Measurements from ENCODE around the gene C9orf43. TPM values are rescaled to one million over a fixed set of nuclear protein-coding genes. Genes with fewer than 3 reads are reported as not detected.

C9orf43 gene
- total RNA-seq, 4 donors from 2014 or later, result 0.59 to 1.3 TPM; not detected in 2

DNA sequence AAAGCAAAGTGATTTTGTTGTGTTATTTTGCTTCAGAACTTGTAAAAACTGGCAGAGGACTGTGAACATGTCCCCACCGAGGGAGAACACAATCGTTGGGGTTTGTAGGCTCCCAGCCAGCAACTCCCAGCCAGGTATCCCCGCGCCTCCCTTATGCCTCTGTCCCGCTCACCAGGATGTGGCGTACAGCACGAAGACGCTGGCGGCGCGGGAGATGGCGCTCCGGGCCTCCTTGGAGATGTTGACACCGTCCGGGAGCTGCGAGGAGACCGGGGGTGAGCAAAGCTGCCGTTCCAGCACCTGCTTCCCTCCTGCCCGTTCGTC is 702 bp upstream of the C9orf43 start:
- Histone ChIP-seq H3K4me3 (peak overlapping the region; percentile 56 to 97 (median 78)), H3K27me3 (no peaks in the 10 kb centered on the region), H3K9me3 (no peaks in the 10 kb centered on the region), H3K27ac (peak overlapping the region; percentile 88 to 99 (median 93)), H3K4me1 (peaks cover 0 to 36% (median 12%) of the 10 kb centered on the region in 4 donors), H3K36me3 (peaks cover 0 to 26% (median 0%) of the 10 kb centered on the region in 3 donors)
- no peak for DNase-seq (ENCODE audit: low spot score in 2 of 2)
- no peak for TF ChIP-seq EP300 (IDR thresholded peaks at IDR 0.05)
- TF ChIP-seq POLR2A (IDR thresholded peaks at IDR 0.05), result no peak
- TF ChIP-seq, protein P1, sequence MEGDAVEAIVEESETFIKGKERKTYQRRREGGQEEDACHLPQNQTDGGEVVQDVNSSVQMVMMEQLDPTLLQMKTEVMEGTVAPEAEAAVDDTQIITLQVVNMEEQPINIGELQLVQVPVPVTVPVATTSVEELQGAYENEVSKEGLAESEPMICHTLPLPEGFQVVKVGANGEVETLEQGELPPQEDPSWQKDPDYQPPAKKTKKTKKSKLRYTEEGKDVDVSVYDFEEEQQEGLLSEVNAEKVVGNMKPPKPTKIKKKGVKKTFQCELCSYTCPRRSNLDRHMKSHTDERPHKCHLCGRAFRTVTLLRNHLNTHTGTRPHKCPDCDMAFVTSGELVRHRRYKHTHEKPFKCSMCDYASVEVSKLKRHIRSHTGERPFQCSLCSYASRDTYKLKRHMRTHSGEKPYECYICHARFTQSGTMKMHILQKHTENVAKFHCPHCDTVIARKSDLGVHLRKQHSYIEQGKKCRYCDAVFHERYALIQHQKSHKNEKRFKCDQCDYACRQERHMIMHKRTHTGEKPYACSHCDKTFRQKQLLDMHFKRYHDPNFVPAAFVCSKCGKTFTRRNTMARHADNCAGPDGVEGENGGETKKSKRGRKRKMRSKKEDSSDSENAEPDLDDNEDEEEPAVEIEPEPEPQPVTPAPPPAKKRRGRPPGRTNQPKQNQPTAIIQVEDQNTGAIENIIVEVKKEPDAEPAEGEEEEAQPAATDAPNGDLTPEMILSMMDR (IDR thresholded peaks at IDR 0.05), result no peak
- WGBS, 2 donors, result 0 to 1% methylated on average over 15 to 20 of the region's 20 CpGs

DNA sequence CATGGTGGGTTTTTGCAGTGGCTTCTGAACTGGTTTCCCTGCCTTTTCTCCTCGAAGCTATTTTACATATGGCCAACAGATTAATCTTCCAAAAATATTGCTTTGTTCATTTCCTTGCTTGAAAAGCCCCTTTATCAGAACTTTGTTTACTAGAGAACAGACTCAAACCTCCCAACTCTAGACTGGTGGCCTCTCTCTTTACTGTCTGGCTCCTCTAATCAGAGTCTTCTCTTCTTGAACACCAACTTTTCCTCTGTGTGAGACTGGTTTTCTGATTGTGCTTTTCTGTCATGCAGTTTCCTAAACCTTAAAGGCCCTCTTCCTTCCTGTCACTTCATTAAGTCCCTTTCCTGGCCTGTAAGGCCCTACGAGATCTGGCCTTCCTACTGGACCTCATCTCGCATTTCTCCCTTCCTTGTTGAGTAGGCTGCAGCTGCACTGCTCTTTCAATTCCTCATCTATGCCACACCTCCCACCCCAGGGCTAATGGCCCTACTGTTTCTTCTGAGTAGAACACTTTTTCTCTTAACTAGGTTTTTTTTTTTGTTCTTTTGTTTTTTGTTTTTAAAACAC is 5.7 kb downstream of the C9orf43 start:
- TF ChIP-seq, protein P1 (IDR thresholded peaks at IDR 0.05), result no peak
- TF ChIP-seq EP300 (IDR thresholded peaks at IDR 0.05), result no peak
- no peak for TF ChIP-seq POLR2A (IDR thresholded peaks at IDR 0.05)
- peaks cover 0 to 5% (median 2%) of the 10 kb centered on the region in 4 donors for H3K4me1 ChIP-seq
- no peak for DNase-seq (ENCODE audit: low spot score in 2 of 2)
- no peak overlapping the region for H3K4me3 ChIP-seq
- no peaks in the 10 kb centered on the region for H3K27me3 ChIP-seq
- H3K9me3 ChIP-seq, result no peaks in the 10 kb centered on the region
- no peaks in the 10 kb centered on the region for H3K36me3 ChIP-seq
- 49% methylated on average over 3 of the region's 3 CpGs for WGBS, 2 donors
- peak overlapping the region in 1 of 4 donors; percentile 47 for H3K27ac ChIP-seq

DNA sequence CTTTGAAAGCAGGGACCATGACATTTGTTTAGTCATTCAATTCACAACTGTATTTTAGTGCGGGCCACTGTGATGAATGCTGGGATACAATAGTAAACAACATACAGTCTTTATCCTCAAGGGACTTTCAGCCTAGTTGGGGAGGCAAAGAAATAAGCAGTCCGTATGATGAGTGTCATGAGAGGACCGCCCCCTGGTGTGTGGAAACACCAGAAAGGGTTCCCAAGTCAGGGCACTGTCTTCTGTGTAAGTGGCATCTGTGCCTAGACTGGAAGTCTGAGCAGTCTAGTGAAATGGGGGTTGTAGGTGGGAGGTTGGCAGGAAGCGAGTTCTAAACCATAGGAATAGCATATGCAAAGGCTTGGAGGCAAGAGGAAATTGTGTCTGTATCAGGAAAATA is 6.8 kb downstream of the C9orf43 start:
- H3K4me1 ChIP-seq, result no peaks in the 10 kb centered on the region
- WGBS, 2 donors, result 72 to 73% methylated on average over 4 of the region's 4 CpGs
- no peak for TF ChIP-seq EP300 (IDR thresholded peaks at IDR 0.05)
- TF ChIP-seq, protein P1 (IDR thresholded peaks at IDR 0.05), result no peak
- TF ChIP-seq POLR2A (IDR thresholded peaks at IDR 0.05), result no peak

DNA sequence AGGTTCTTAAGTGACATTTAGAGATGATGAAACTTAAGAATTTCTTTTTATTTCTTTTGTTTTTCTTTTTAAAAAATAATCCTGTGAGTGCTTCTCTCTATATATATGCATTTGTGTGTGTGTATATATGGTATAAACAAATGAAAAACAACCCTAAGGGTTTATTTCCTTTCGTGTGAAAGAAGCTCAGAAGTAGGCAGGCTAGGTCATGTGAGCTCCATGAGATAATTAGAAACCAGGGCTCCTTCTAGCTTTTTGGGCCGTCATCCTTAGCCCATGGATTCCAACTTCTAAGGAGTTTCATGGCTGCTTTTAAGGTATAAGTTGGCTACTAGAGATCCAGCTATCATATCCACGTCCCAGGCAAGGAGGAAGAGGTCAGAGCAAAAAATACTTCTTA is 11.2 kb downstream of the C9orf43 start:
- WGBS, 2 donors, result 75 to 76% methylated on average over 3 of the region's 3 CpGs
- Histone ChIP-seq H3K9me3 (no peaks in the 10 kb centered on the region), H3K4me1 (no peaks in the 10 kb centered on the region), H3K4me3 (no peak overlapping the region), H3K27ac (no peak overlapping the region), H3K36me3 (no peaks in the 10 kb centered on the region), H3K27me3 (no peaks in the 10 kb centered on the region)
- DNase-seq (ENCODE audit: low spot score in 2 of 2), result no peak
- TF ChIP-seq EP300 (IDR thresholded peaks at IDR 0.05), result no peak
- TF ChIP-seq POLR2A (IDR thresholded peaks at IDR 0.05), result no peak

More for the DNA sequence above, 6.8 kb downstream of the C9orf43 start:
- H3K9me3 ChIP-seq, result no peaks in the 10 kb centered on the region
- no peaks in the 10 kb centered on the region for H3K27me3 ChIP-seq
- no peak for DNase-seq (ENCODE audit: low spot score in 2 of 2)
- H3K36me3 ChIP-seq, result no peaks in the 10 kb centered on the region
- H3K27ac ChIP-seq, result no peak overlapping the region
- no peak overlapping the region for H3K4me3 ChIP-seq

DNA sequence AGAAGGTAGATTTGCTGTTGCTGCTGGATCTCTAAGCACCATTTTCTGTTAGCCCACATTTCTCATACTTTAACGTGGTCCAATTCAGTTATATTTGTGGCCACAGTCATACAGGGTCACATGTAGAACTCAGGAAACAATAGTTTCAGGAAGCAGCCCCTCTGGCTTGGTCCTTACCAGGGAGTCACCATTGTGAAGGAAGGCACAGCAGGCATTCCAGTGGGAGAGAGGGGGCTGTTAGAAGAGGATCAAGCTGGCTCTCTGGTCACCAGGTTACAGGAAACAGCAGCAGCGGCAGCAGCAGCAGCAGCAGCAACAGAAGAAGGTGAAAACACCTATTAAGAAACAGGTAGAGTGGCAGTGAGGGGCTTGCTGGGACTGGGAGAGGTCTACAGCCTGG is 14.5 kb downstream of the C9orf43 start:
- TF ChIP-seq POLR2A (IDR thresholded peaks at IDR 0.05) (no peak), EP300 (IDR thresholded peaks at IDR 0.05) (no peak)
- TF ChIP-seq, protein P1 (IDR thresholded peaks at IDR 0.05), result no peak
- H3K27me3 ChIP-seq, result no peaks in the 10 kb centered on the region
- no peaks in the 10 kb centered on the region for H3K9me3 ChIP-seq
- 23 to 32% methylated on average over 2 of the region's 2 CpGs for WGBS, 2 donors
- H3K36me3 ChIP-seq, result no peaks in the 10 kb centered on the region
- H3K27ac ChIP-seq, result no peak overlapping the region
- DNase-seq (ENCODE audit: low spot score in 2 of 2), result no peak
- no peaks in the 10 kb centered on the region for H3K4me1 ChIP-seq
- H3K4me3 ChIP-seq, result no peak overlapping the region

DNA sequence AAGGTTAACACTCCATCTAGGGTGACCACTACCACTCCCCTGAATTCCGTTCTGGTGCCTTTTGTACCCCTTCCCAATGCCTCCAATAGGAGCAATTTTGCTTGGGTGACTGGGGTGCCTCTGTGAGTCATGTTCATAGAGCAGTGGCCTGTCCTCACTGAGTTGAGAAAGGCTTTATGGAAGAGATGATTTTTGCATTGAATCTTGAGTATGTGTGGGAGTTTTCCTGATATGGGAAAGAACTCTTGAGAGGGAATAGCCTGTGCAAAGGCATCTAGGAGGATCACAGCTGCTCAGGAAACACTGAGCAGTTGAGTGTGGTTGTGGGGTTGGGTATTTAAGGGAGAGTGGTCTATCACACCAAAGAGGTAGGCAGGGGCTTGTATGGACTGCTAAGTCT is 16.2 kb downstream of the C9orf43 start:
- Histone ChIP-seq H3K4me3 (no peak overlapping the region), H3K27me3 (no peaks in the 10 kb centered on the region), H3K36me3 (no peaks in the 10 kb centered on the region), H3K4me1 (no peaks in the 10 kb centered on the region), H3K27ac (no peak overlapping the region), H3K9me3 (no peaks in the 10 kb centered on the region)
- DNase-seq (ENCODE audit: low spot score in 2 of 2), result no peak
- TF ChIP-seq, protein P1 (IDR thresholded peaks at IDR 0.05), result no peak
- TF ChIP-seq POLR2A (IDR thresholded peaks at IDR 0.05) (no peak), EP300 (IDR thresholded peaks at IDR 0.05) (no peak)
- 83 to 85% methylated on average over 1 of the region's 1 CpG for WGBS, 2 donors

Data from tibial nerve (tissue), 4 donors.